Measurements from ENCODE around the gene UBE2Q2.
"Not testable (repeated sequence)": the region's sequence is repeated elsewhere in the genome, so short reads cannot be mapped to it uniquely, and the experiment has no call there.

DNA sequence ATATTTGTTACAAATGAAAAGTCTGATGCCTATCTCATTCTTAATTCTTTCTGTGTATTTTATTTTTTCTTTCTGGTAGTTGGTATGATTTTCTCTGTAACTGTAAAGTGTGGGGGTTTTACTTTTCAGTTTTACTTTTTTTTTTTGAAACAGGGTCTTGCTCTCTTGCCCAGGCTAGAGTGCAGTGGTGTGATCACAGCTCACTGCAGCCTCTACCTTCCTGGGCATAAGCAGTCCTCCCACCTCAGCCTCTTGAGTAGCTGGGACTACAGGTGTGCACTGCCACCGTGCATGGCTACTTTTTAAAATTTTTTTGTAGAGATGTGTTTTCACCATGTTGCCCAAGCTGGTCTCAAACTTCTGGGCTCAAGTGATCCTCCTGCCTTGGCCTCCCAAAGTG lies 22.8 kb downstream of the UBE2Q2 start:
- TF ChIP-seq EZH2 (IDR thresholded peaks at IDR 0.05; ENCODE audit: insufficient read depth, poor library complexity, severe bottlenecking); EZH2phosphoT487 (IDR thresholded peaks at IDR 0.05; ENCODE audit: insufficient read depth, low read depth): not testable (repeated sequence)
